ENCODE measurements around the gene KDM4C.

DNA sequence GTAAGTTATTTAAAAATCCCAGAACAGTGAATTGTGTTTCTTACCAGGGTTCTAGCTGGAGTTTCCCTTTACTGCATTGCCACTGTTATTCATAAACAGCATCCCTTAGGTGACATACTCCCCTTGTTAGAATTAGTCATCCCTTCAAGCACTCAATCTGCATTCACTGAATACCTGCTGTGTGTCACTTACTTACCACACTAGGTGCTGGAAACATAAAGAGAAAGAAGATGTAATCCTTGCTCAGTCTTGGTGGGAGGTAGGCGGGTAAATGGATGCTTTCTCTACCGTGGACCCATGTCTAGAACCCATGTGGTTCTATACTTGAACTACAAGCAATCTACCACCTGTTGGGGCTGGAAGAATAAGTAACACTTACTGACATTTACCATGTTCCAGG, 371.6 kb downstream of the KDM4C start:
- TF ChIP-seq, protein P1, sequence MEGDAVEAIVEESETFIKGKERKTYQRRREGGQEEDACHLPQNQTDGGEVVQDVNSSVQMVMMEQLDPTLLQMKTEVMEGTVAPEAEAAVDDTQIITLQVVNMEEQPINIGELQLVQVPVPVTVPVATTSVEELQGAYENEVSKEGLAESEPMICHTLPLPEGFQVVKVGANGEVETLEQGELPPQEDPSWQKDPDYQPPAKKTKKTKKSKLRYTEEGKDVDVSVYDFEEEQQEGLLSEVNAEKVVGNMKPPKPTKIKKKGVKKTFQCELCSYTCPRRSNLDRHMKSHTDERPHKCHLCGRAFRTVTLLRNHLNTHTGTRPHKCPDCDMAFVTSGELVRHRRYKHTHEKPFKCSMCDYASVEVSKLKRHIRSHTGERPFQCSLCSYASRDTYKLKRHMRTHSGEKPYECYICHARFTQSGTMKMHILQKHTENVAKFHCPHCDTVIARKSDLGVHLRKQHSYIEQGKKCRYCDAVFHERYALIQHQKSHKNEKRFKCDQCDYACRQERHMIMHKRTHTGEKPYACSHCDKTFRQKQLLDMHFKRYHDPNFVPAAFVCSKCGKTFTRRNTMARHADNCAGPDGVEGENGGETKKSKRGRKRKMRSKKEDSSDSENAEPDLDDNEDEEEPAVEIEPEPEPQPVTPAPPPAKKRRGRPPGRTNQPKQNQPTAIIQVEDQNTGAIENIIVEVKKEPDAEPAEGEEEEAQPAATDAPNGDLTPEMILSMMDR (IDR thresholded peaks at IDR 0.05): no peak
- TF ChIP-seq POLR2A (IDR thresholded peaks at IDR 0.05) (no peak), POLR2AphosphoS5 (IDR thresholded peaks at IDR 0.05) (no peak), EP300 (IDR thresholded peaks at IDR 0.05) (no peak)
